GM23338 (cell line): ENCODE data around the gene XYLT1. TPM values are rescaled to one million over a fixed set of nuclear protein-coding genes. Genes with fewer than 3 reads are reported as not detected.

ENCODE experiments used
- ATAC-seq: fragments of 200-7000 bp; cut with Tn5 transposase; 3 replicates; pipeline ENCODE4 v1.9.1; 2020
- DNase-seq: peaks from one replicate; pipeline ENCODE4 v3.0.0-alpha.2; 2015; ENCODE audit warnings: low spot score
- H2AFZ ChIP-seq: fragments of 200-600 bp; sonication (generic); 2 replicates; pipeline ENCODE4 v1.8.0; 2016; ENCODE audit warnings: antibody characterized with exemption, mild to moderate bottlenecking, moderate library complexity
- H3F3A ChIP-seq: fragments of 200-600 bp; sonication (generic); replicated peaks from 2 replicates; pipeline ENCODE4 v1.8.0; 2017; ENCODE audit warnings: antibody characterized with exemption, mixed run types, low read depth
- H3K27ac ChIP-seq: fragments of 200-600 bp; sonication (generic); 2 replicates; pipeline ENCODE4 v1.6.1; 2016; ENCODE audit warnings: low read depth
- H3K27me3 ChIP-seq: fragments of 200-600 bp; sonication (generic); 2 replicates; pipeline ENCODE4 v1.8.0; 2016; ENCODE audit warnings: mild to moderate bottlenecking, mixed run types, moderate library complexity; ENCODE audit not compliant: insufficient read depth
- H3K36me3 ChIP-seq: fragments of 200-600 bp; sonication (generic); 2 replicates; pipeline ENCODE4 v1.8.0; 2016; ENCODE audit warnings: mild to moderate bottlenecking; ENCODE audit not compliant: insufficient read depth
- H3K4me1 ChIP-seq: fragments of 200-600 bp; sonication (generic); 2 replicates; pipeline ENCODE4 v1.8.0; 2016; ENCODE audit warnings: mild to moderate bottlenecking, moderate library complexity; ENCODE audit not compliant: insufficient read depth
- H3K4me2 ChIP-seq: fragments of 200-600 bp; sonication (generic); 2 replicates; pipeline ENCODE4 v1.7.1; 2017; ENCODE audit warnings: mixed run types
- H3K4me3 ChIP-seq: fragments of 200-600 bp; sonication (generic); 2 replicates; pipeline ENCODE4 v1.6.1; 2016; ENCODE audit warnings: mixed run types
- H3K79me2 ChIP-seq: fragments of 200-600 bp; sonication (generic); replicated peaks from 2 replicates; pipeline ENCODE4 v1.8.0; 2017; ENCODE audit warnings: mild to moderate bottlenecking; ENCODE audit not compliant: insufficient read depth
- H3K9me2 ChIP-seq: fragments of 200-600 bp; sonication (generic); 2 replicates; pipeline ENCODE4 v1.8.0; 2017; ENCODE audit not compliant: insufficient read depth
- H4K20me1 ChIP-seq: fragments of 200-600 bp; sonication (generic); replicated peaks from 2 replicates; pipeline ENCODE4 v1.8.0; 2017; ENCODE audit warnings: mild to moderate bottlenecking; ENCODE audit not compliant: insufficient read depth
- H3K27ac Mint-ChIP-seq: 2 replicates; pipeline ENCODE4 v1.8.0; 2020; ENCODE audit warnings: inconsistent platforms, mild to moderate bottlenecking, moderate library complexity, mixed read lengths
- H3K27me3 Mint-ChIP-seq: 3 replicates; pipeline ENCODE4 v1.8.0; 2022; ENCODE audit warnings: low read depth, mild to moderate bottlenecking, moderate library complexity, mixed read lengths, inconsistent platforms; ENCODE audit not compliant: insufficient read depth, poor library complexity
- H3K36me3 Mint-ChIP-seq: 3 replicates; pipeline ENCODE4 v1.8.0; 2021; ENCODE audit warnings: low read depth, mild to moderate bottlenecking, inconsistent platforms, moderate library complexity, mixed read lengths
- H3K4me1 Mint-ChIP-seq: 3 replicates; pipeline ENCODE4 v1.8.0; 2020; ENCODE audit warnings: mild to moderate bottlenecking, inconsistent platforms, mixed read lengths
- H3K4me3 Mint-ChIP-seq: 3 replicates; pipeline ENCODE4 v1.8.0; 2021; ENCODE audit warnings: moderate library complexity, mild to moderate bottlenecking, inconsistent platforms, mixed read lengths
- H3K9me3 Mint-ChIP-seq: 3 replicates; pipeline ENCODE4 v1.8.0; 2020; ENCODE audit warnings: moderate library complexity, mild to moderate bottlenecking, inconsistent platforms, mixed read lengths
- EZH2 ChIP-seq: fragments of 200-600 bp; sonication (generic); IDR thresholded peaks from one replicate; pipeline ENCODE4 v1.8.0; 2017; ENCODE audit warnings: antibody characterized with exemption, mild to moderate bottlenecking, low read depth; ENCODE audit not compliant: unreplicated experiment
- EZH2phosphoT487 ChIP-seq: fragments of 200-600 bp; sonication (generic); IDR thresholded peaks from one replicate; pipeline ENCODE4 v1.8.1; 2018; ENCODE audit warnings: antibody characterized with exemption; ENCODE audit not compliant: unreplicated experiment
- NANOG ChIP-seq: IDR thresholded peaks from 2 replicates; pipeline ENCODE4 v1.6.1; 2016; ENCODE audit warnings: antibody characterized with exemption, borderline replicate concordance
- POLR2AphosphoS5 ChIP-seq: IDR thresholded peaks from 2 replicates; pipeline ENCODE4 v1.6.1; 2016; ENCODE audit warnings: antibody characterized with exemption, low read depth
- ZNF114 ChIP-seq: fragments of 250-450 bp; sonication (Bioruptor Pico); IDR thresholded peaks from 2 replicates; pipeline ENCODE4 v1.5.0; 2020; ENCODE audit warnings: mild to moderate bottlenecking, moderate library complexity
- polyA plus RNA-seq: library from polyadenylated mRNA; unstranded; fragments of >200 nt; fragmentation: Nextera tagmentation; extraction: Ambion mirVana; gene quantifications from 2 replicates; pipeline ENCODE4 v1.2.1, GENCODE V29; 2016
- total RNA-seq: library from RNA; depleted of rRNA; stranded (reverse); fragments of >200 nt; shearing (Covaris generic); gene quantifications from 2 replicates; pipeline ENCODE4 v1.2.3, GENCODE V29; 2014
- TF ChIP-seq, protein P1 (sequence below): fragments of 250-450 bp; sonication (Bioruptor Pico); IDR thresholded peaks from 2 replicates; pipeline ENCODE4 v1.5.0; 2020; ENCODE audit warnings: mild to moderate bottlenecking, moderate library complexity
- TF ChIP-seq, protein P2 (sequence below): IDR thresholded peaks from 2 replicates; pipeline ENCODE4 v1.6.1; 2016; ENCODE audit warnings: antibody characterized with exemption
- TF ChIP-seq, protein P3 (sequence below), 2 experiments: fragments of 200-600 bp in 1 of 2; sonication (generic) in 1 of 2; conservative IDR thresholded peaks; 2 replicates each; pipeline versions ENCODE4 v1.5.1 to v1.6.1; 2016 to 2017; ENCODE audit warnings: antibody characterized with exemption in 2 of 2, low read depth in 2 of 2, mild to moderate bottlenecking in 2 of 2, moderate library complexity in 1 of 2

Gene XYLT1
- total and polyA plus RNA-seq, 2 experiments from 2014 or later: 3.5 to 24.7 TPM

DNA sequence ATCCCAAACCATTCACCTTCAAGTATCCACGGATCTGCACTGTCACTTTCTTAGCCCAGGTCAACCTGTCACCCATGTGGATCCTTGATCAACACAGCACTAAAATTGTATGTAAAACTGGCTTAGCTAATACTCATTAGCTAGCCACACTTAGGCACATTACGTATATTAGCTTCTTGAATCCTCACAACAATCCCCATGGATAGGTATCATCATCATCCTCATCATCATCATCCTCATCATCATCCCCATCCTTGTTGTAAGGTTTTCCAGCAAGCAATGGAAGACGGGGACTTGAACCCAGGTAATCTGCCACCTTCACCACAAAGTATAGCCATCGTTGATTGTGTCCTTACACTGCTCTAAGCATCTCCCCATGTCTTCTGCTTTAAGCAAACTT, 184.3 kb downstream of the XYLT1 start:
- H3K9me3 Mint-ChIP-seq: no peaks in the 10 kb centered on the region
- H3K4me3 Mint-ChIP-seq: no peak overlapping the region
- Histone ChIP-seq H3K36me3 (no peaks in the 10 kb centered on the region), H3F3A (no peaks in the 10 kb centered on the region), H3K9me2 (no peaks in the 10 kb centered on the region), H3K4me3 (no peak overlapping the region), H3K27me3 (no peaks in the 10 kb centered on the region), H3K4me1 (no peaks in the 10 kb centered on the region; the same call in 1 of the 2 replicates), H3K27ac (no peak overlapping the region), H3K4me2 (no peak overlapping the region), H2AFZ (no peak overlapping the region), H3K79me2 (peaks cover 13% of the 10 kb centered on the region), H4K20me1 (peaks cover 8% of the 10 kb centered on the region; the same call in 1 of the 2 replicates)
- peaks cover 17% of the 10 kb centered on the region for H3K4me1 Mint-ChIP-seq
- DNase-seq (no peak), ATAC-seq (no peak)
- TF ChIP-seq, protein P1, sequence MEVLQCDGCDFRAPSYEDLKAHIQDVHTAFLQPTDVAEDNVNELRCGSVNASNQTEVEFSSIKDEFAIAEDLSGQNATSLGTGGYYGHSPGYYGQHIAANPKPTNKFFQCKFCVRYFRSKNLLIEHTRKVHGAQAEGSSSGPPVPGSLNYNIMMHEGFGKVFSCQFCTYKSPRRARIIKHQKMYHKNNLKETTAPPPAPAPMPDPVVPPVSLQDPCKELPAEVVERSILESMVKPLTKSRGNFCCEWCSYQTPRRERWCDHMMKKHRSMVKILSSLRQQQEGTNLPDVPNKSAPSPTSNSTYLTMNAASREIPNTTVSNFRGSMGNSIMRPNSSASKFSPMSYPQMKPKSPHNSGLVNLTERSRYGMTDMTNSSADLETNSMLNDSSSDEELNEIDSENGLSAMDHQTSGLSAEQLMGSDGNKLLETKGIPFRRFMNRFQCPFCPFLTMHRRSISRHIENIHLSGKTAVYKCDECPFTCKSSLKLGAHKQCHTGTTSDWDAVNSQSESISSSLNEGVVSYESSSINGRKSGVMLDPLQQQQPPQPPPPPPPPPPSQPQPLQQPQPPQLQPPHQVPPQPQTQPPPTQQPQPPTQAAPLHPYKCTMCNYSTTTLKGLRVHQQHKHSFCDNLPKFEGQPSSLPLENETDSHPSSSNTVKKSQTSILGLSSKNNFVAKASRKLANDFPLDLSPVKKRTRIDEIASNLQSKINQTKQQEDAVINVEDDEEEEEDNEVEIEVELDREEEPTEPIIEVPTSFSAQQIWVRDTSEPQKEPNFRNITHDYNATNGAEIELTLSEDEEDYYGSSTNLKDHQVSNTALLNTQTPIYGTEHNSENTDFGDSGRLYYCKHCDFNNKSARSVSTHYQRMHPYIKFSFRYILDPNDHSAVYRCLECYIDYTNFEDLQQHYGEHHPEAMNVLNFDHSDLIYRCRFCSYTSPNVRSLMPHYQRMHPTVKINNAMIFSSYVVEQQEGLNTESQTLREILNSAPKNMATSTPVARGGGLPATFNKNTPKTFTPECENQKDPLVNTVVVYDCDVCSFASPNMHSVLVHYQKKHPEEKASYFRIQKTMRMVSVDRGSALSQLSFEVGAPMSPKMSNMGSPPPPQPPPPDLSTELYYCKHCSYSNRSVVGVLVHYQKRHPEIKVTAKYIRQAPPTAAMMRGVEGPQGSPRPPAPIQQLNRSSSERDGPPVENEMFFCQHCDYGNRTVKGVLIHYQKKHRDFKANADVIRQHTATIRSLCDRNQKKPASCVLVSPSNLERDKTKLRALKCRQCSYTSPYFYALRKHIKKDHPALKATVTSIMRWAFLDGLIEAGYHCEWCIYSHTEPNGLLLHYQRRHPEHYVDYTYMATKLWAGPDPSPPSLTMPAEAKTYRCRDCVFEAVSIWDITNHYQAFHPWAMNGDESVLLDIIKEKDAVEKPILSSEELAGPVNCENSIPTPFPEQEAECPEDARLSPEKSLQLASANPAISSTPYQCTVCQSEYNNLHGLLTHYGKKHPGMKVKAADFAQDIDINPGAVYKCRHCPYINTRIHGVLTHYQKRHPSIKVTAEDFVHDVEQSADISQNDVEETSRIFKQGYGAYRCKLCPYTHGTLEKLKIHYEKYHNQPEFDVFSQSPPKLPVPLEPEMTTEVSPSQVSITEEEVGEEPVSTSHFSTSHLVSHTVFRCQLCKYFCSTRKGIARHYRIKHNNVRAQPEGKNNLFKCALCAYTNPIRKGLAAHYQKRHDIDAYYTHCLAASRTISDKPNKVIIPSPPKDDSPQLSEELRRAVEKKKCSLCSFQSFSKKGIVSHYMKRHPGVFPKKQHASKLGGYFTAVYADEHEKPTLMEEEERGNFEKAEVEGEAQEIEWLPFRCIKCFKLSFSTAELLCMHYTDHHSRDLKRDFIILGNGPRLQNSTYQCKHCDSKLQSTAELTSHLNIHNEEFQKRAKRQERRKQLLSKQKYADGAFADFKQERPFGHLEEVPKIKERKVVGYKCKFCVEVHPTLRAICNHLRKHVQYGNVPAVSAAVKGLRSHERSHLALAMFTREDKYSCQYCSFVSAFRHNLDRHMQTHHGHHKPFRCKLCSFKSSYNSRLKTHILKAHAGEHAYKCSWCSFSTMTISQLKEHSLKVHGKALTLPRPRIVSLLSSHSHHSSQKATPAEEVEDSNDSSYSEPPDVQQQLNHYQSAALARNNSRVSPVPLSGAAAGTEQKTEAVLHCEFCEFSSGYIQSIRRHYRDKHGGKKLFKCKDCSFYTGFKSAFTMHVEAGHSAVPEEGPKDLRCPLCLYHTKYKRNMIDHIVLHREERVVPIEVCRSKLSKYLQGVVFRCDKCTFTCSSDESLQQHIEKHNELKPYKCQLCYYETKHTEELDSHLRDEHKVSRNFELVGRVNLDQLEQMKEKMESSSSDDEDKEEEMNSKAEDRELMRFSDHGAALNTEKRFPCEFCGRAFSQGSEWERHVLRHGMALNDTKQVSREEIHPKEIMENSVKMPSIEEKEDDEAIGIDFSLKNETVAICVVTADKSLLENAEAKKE (CRISPR knock-in tag): no peak
- no peak for TF ChIP-seq EZH2
- TF ChIP-seq, protein P2, sequence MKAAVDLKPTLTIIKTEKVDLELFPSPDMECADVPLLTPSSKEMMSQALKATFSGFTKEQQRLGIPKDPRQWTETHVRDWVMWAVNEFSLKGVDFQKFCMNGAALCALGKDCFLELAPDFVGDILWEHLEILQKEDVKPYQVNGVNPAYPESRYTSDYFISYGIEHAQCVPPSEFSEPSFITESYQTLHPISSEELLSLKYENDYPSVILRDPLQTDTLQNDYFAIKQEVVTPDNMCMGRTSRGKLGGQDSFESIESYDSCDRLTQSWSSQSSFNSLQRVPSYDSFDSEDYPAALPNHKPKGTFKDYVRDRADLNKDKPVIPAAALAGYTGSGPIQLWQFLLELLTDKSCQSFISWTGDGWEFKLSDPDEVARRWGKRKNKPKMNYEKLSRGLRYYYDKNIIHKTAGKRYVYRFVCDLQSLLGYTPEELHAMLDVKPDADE: no peak
- TF ChIP-seq, protein P3, sequence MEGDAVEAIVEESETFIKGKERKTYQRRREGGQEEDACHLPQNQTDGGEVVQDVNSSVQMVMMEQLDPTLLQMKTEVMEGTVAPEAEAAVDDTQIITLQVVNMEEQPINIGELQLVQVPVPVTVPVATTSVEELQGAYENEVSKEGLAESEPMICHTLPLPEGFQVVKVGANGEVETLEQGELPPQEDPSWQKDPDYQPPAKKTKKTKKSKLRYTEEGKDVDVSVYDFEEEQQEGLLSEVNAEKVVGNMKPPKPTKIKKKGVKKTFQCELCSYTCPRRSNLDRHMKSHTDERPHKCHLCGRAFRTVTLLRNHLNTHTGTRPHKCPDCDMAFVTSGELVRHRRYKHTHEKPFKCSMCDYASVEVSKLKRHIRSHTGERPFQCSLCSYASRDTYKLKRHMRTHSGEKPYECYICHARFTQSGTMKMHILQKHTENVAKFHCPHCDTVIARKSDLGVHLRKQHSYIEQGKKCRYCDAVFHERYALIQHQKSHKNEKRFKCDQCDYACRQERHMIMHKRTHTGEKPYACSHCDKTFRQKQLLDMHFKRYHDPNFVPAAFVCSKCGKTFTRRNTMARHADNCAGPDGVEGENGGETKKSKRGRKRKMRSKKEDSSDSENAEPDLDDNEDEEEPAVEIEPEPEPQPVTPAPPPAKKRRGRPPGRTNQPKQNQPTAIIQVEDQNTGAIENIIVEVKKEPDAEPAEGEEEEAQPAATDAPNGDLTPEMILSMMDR (conservative IDR thresholded peaks at IDR 0.05; ENCODE audit: low read depth in 2 of 2): no peak
- TF ChIP-seq NANOG: no peak
- TF ChIP-seq ZNF114: no peak
- no peak for TF ChIP-seq POLR2AphosphoS5
- TF ChIP-seq EZH2phosphoT487: no peak
- no peak overlapping the region for H3K27ac Mint-ChIP-seq
- no peaks in the 10 kb centered on the region for H3K27me3 Mint-ChIP-seq
- no peaks in the 10 kb centered on the region for H3K36me3 Mint-ChIP-seq
